HepG2 (cell line): ENCODE results near the gene VWA5B1.

Source experiments
- E2F1 ChIP-seq: sonication (generic); formaldehyde crosslinking; IDR thresholded peaks from 2 replicates; pipeline ENCODE4 v1.5.0; 2020; ENCODE audit warnings: missing genetic modification reagents
- POLR2A ChIP-seq, 2 experiments: IDR thresholded peaks; 2 replicates each; pipeline ENCODE4 v1.6.1; 2011; ENCODE audit warnings: low read depth in 2 of 2, low read length in 2 of 2, mild to moderate bottlenecking in 1 of 2, moderate library complexity in 1 of 2; ENCODE audit not compliant: insufficient read depth in 1 of 2
- POLR2AphosphoS5 ChIP-seq: IDR thresholded peaks from 2 replicates; pipeline ENCODE4 v1.6.1; 2012; ENCODE audit warnings: low read depth, low read length
- SPEN ChIP-seq: sonication (generic); formaldehyde crosslinking; IDR thresholded peaks from 2 replicates; pipeline ENCODE4 v1.5.1; 2020; ENCODE audit warnings: low read depth, mild to moderate bottlenecking, missing genetic modification reagents
- ZNF101 ChIP-seq: sonication (generic); formaldehyde crosslinking; IDR thresholded peaks from 2 replicates; pipeline ENCODE4 v1.4.0; 2020; ENCODE audit warnings: mild to moderate bottlenecking, low read depth, missing genetic modification reagents, borderline replicate concordance
- TF ChIP-seq, protein P1 (sequence below): sonication (generic); formaldehyde crosslinking; IDR thresholded peaks from 2 replicates; pipeline ENCODE4 v1.5.0; 2020; ENCODE audit warnings: mild to moderate bottlenecking, missing genetic modification reagents, moderate library complexity

- no peak for TF ChIP-seq ZNF101 (CRISPR knock-in tag)
- no peak for TF ChIP-seq E2F1 (CRISPR knock-in tag)
- no peak for TF ChIP-seq POLR2AphosphoS5
- no peak for TF ChIP-seq POLR2A (IDR thresholded peaks at IDR 0.05; ENCODE audit: insufficient read depth in 1 of 2, low read depth in 2 of 2, low read length in 2 of 2)
- TF ChIP-seq, protein P1, sequence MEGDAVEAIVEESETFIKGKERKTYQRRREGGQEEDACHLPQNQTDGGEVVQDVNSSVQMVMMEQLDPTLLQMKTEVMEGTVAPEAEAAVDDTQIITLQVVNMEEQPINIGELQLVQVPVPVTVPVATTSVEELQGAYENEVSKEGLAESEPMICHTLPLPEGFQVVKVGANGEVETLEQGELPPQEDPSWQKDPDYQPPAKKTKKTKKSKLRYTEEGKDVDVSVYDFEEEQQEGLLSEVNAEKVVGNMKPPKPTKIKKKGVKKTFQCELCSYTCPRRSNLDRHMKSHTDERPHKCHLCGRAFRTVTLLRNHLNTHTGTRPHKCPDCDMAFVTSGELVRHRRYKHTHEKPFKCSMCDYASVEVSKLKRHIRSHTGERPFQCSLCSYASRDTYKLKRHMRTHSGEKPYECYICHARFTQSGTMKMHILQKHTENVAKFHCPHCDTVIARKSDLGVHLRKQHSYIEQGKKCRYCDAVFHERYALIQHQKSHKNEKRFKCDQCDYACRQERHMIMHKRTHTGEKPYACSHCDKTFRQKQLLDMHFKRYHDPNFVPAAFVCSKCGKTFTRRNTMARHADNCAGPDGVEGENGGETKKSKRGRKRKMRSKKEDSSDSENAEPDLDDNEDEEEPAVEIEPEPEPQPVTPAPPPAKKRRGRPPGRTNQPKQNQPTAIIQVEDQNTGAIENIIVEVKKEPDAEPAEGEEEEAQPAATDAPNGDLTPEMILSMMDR: no peak
- TF ChIP-seq SPEN: no peak
These were observed 82.0 kb downstream of the VWA5B1 start for GRCh38 chr1:20372676-20373075.
